H54 (cell line): ENCODE data around the gene CTF1.

Experiments used
- DNase-seq: peaks from one replicate; pipeline ENCODE4 v3.0.0; 2011; ENCODE audit warnings: low spot score, mixed read lengths; ENCODE audit not compliant: insufficient read length
- FAIRE-seq: peaks from 3 replicates; lab custom pipeline; 2011; peaks lifted over from hg19 to GRCh38; lab: Jason Lieb, UNC
- POLR2A ChIP-seq: IDR thresholded peaks from 2 replicates; pipeline ENCODE4 v1.6.1; 2011; ENCODE audit warnings: low read depth, mild to moderate bottlenecking, low read length

The CTF1 gene

DNA sequence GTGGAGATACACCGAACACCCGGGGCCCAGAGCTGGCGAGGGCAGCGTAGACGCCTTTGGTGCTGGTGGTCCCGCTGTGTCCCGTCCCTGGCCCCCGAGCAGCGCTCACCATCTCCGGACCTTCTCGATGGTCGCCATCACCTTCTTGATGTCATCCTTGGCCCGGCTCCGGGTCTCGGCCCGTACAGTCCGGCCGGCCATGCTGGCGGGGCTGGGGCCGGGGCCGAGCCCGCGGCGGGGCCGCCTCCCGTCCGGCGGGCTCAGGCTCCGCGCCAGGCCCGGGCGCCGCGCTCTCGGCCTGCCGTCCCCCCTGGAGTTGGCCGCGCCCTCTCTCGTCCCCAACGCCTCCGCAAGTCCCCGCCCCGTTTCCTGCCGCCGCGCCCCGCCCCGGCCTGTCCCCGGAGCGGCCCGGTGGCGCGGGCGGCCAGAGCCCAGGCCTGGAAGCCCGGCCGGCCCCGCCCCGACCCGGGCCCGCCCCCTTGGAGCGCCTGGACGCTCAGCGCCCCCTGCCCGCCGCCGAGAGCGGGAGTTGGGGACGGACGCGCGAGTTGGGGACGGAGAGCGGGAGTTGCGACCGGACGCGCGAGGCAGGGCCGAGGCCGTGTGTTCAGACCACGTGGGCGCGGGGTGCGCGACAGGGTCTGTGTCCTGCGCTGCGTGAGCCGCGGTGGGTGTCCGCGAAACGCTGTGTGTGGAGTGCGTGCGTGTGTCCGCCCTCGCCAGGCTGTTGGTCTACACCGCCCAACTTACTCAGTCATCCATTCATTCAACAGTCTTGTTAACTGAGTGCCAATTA lies 2.5 kb upstream of the CTF1 start, which contains the start of gene BCL7C:
Gene BCL7C, minus strand, starts transcription at position 334 of the 796 bp plus-strand sequence. Its CDS starts 133 bp downstream, at position 201.
- TF ChIP-seq POLR2A: peak; percentile 84
- no peak for FAIRE-seq
- peak; percentile 57 for DNase-seq

- no peak for FAIRE-seq
- no peak for DNase-seq
- no peak for TF ChIP-seq POLR2A
Measured at GRCh38 chr16:30894540-30895368, 1.7 kb upstream of the CTF1 start.

- FAIRE-seq (no peak), DNase-seq (no peak)
- TF ChIP-seq POLR2A: 0 out of 2 replicates have a peak, but pooled peaks have one; percentile 17
Measured at GRCh38 chr16:30895627-30896260, 670 bp upstream of the CTF1 start.

DNA sequence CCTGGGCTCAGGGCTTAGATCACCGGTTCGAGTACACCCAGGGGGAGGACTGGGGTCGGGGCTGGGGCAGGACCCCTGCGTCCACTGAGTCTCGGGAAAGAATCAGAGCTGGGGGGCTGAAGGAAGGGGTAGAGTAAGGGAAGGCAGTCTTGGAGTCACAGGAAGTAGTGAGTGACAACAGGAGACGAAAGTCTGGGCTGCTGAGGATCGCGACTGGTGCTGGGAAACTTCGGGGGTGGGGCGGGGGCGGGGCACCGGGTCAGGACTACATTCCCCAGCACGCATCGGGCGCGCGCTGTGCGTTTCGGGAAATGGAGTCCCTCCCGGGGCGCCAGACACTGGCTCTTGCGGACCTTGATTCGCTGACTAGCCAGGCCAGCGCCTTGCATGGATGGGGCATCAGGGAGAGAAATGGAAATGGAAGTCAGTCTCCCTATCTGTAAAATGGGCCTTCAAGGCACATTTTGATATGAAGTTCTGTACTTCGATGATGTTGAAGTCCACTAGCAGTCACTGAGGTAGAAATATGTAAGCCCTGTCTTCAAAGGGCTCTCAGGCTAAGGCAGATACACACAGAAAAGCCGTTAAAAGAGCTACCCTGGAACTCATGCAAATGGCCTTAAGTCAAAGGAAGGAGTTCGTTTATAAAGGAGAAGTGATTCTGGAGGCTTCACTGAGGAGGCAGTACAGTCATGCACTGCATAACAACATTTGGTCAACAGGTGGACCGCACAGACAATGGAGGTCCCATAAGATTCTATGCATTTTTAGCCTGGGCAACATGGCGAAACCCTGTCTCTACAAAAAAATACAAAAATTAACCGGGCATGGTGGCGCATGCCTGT lies 697 bp downstream of the CTF1 start:
- no peak for FAIRE-seq
- TF ChIP-seq POLR2A: peak; percentile 47; the same call in 1 of the 2 replicates
- peak; percentile 89 for DNase-seq

DNA sequence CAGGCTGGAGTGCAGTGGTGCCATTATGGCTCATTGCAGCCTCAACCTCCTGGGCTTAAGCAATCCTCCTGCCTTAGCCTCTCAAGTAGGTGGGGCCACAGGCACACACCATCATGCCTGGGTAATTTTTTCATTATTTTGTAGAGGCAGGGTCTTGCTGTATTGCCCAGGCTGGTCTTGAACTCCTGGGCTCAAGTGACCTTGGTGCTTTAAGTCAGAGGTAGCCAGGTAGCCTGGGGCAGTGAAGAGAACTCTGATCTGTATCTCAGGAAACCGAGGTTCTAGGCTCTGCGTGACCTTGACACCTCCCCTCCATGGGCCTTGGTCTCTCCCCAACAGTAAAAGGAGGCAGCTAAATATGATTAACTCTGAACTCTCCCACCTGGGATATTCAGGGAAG lies 3.4 kb downstream of the CTF1 start:
- no peak for FAIRE-seq
- TF ChIP-seq POLR2A: no peak
- no peak for DNase-seq

DNA sequence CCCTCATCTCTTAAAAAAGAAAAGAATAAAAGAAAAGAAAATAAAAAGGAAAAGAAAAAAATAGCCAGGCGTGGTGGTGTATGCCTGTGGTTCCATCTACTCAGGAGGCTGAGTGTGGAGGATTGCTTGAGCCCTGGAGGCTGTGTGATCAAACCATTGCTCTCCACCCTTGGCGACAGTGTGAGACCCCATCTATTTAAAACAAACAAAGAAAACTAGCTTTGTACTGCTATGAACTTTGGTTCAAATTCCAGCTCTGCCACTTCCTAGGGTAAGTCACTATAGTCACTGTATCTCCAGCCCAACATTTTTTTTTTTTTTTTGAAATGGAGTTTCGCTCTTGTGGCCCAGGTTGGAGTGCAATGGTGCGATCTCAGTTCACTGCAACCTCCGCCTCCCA lies 4.2 kb downstream of the CTF1 start:
- FAIRE-seq: no peak
- no peak for TF ChIP-seq POLR2A
- no peak for DNase-seq

DNA sequence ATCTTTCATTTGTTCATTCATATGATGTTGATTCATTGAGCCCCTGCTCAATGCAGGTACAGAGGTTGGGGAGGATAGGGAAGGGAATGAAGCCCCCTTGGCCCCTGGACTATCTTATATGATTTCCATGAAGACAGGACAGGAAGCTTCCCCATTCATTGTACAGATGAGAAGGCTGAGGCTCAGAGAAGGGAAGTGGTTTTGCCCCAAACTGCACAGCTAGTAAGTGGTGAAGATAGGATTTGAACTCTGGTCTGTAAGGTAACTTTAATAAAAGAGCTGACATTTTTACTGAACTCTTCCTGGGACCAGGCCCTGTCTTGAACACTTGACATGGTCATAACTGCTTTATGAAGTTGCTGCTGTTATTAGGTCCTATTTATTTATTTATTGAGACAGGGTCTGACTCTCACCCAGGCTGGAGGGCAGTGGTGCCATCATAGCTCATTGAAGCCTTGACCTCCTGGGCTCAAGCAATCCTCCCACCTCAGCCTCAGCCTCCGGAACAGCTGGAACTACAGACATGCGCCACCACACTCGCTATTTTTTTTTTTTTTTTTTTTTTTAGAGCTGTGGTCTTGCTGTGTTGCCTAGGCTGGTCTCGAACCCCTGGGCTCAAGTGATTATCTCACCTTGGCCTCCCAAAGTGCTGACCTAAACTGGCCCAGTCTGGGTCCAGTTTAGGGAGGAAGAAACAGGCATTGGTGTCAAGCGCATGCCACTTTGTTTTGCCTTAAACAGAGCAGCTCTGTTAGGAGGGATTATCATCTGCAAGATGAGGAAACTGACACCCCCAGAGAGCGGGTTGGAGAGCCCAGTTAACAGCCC lies 5.0 kb downstream of the CTF1 start:
- TF ChIP-seq POLR2A: no peak
- no peak for DNase-seq
- FAIRE-seq: no peak

- FAIRE-seq: no peak
- peak; percentile 81 for DNase-seq
- peak; percentile 52 for TF ChIP-seq POLR2A
Measured at GRCh38 chr16:30902029-30902972, 5.9 kb downstream of the CTF1 start.

DNA sequence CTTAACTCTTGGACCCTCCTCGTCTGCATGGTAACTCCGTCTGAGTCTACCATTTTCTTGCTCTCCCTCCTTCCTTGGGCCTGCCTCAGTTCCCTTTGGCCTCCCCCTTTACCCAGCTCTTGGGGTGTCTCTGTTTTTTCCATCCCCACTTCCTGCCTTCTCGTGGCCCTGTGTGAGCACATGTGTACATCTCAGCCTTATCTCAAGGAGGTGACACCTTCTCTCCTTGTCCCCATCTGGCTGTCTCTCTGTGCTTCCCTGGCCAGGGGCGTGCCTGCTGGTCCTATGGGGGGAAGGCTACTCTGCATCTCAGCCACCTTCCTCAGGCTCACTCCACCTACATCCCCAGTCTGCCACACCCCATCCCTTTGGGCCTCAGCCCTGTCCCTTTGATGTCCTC lies 6.6 kb downstream of the CTF1 start:
- FAIRE-seq: no peak
- TF ChIP-seq POLR2A: no peak
- DNase-seq: no peak

- no peak for TF ChIP-seq POLR2A
- DNase-seq (no peak), FAIRE-seq (no peak)
Measured at GRCh38 chr16:30903596-30903995, 7.2 kb downstream of the CTF1 start.

- no peak for FAIRE-seq
- no peak for TF ChIP-seq POLR2A
- no peak for DNase-seq
Measured at GRCh38 chr16:30904114-30904780, 7.8 kb downstream of the CTF1 start.
